ENCODE data around the gene SAMD4A.

The SAMD4A gene

GRCh38 chr14:54665946-54666345 is 99.0 kb downstream of the SAMD4A start:
- H3K27me3 ChIP-seq: peaks cover 6% of the 10 kb centered on the region; the same call in 1 of the 2 replicates
- TF ChIP-seq CTCF (IDR thresholded peaks at IDR 0.05; ENCODE audit: low read depth, low read length): no peak
- no peaks in the 10 kb centered on the region for H3K9me3 ChIP-seq
- no peak for DNase-seq
- peaks cover 14% of the 10 kb centered on the region for H3K4me1 ChIP-seq
- no peaks in the 10 kb centered on the region for H3K36me3 ChIP-seq
- H3K4me3 ChIP-seq (ENCODE audit: low read depth, low read length): no peak overlapping the region

- Histone ChIP-seq H3K9me3 (no peaks in the 10 kb centered on the region), H3K4me3 (ENCODE audit: low read depth, low read length) (no peak overlapping the region), H3K4me1 (peaks cover 14% of the 10 kb centered on the region), H3K36me3 (no peaks in the 10 kb centered on the region), H3K27me3 (no peaks in the 10 kb centered on the region)
- no peak for DNase-seq
- TF ChIP-seq CTCF (IDR thresholded peaks at IDR 0.05; ENCODE audit: low read depth, low read length): no peak
These were observed 100.3 kb downstream of the SAMD4A start for GRCh38 chr14:54667026-54667744.

- H3K9me3 ChIP-seq: no peaks in the 10 kb centered on the region
- peaks cover 14% of the 10 kb centered on the region for H3K4me1 ChIP-seq
- no peaks in the 10 kb centered on the region for H3K36me3 ChIP-seq
- H3K27me3 ChIP-seq: no peaks in the 10 kb centered on the region
- DNase-seq: no peak
- TF ChIP-seq CTCF (IDR thresholded peaks at IDR 0.05; ENCODE audit: low read depth, low read length): no peak
- no peak overlapping the region for H3K4me3 ChIP-seq (ENCODE audit: low read depth, low read length)
These were observed 100.8 kb downstream of the SAMD4A start for GRCh38 chr14:54667764-54668163.

GRCh38 chr14:54669721-54670561 is 103.0 kb downstream of the SAMD4A start:
- no peak for DNase-seq
- H3K4me1 ChIP-seq: peaks cover 14% of the 10 kb centered on the region
- no peaks in the 10 kb centered on the region for H3K9me3 ChIP-seq
- H3K4me3 ChIP-seq (ENCODE audit: low read depth, low read length): no peak overlapping the region
- TF ChIP-seq CTCF (IDR thresholded peaks at IDR 0.05; ENCODE audit: low read depth, low read length): no peak
- H3K36me3 ChIP-seq: no peaks in the 10 kb centered on the region
- H3K27me3 ChIP-seq: no peaks in the 10 kb centered on the region

- no peak overlapping the region for H3K4me3 ChIP-seq (ENCODE audit: low read depth, low read length)
- H3K9me3 ChIP-seq: no peaks in the 10 kb centered on the region
- H3K4me1 ChIP-seq: peaks cover 4% of the 10 kb centered on the region
- TF ChIP-seq CTCF (IDR thresholded peaks at IDR 0.05; ENCODE audit: low read depth, low read length): no peak
- H3K36me3 ChIP-seq: no peaks in the 10 kb centered on the region
- H3K27me3 ChIP-seq: no peaks in the 10 kb centered on the region
- DNase-seq: no peak
These were observed 104.6 kb downstream of the SAMD4A start for GRCh38 chr14:54671537-54671936.

- H3K4me3 ChIP-seq (ENCODE audit: low read depth, low read length): no peak overlapping the region
- H3K4me1 ChIP-seq: peaks cover 6% of the 10 kb centered on the region
- no peak for TF ChIP-seq CTCF (IDR thresholded peaks at IDR 0.05; ENCODE audit: low read depth, low read length)
These were observed 105.3 kb downstream of the SAMD4A start for GRCh38 chr14:54672181-54672580.

More at GRCh38 chr14:54672181-54672580, 105.3 kb downstream of the SAMD4A start:
- H3K9me3 ChIP-seq: no peaks in the 10 kb centered on the region
- H3K27me3 ChIP-seq: no peaks in the 10 kb centered on the region
- no peak for DNase-seq
- H3K36me3 ChIP-seq: no peaks in the 10 kb centered on the region
